Neural cell (in vitro differentiated cells): ENCODE measurements around the gene PHACTR1. TPM values are rescaled to one million over a fixed set of nuclear protein-coding genes. Genes with fewer than 3 reads are reported as not detected.

ENCODE experiments used
- H2AFZ ChIP-seq: fragments of 200-600, 300-800 bp; sonication (generic), shearing (Covaris generic); 2 replicates; pipeline ENCODE4 v1.6.0; 2014; ENCODE audit warnings: low read depth, mild to moderate bottlenecking, antibody characterized with exemption, low read length, moderate library complexity
- H3F3A ChIP-seq: fragments of 200-600 bp; shearing (Covaris generic); 2 replicates; pipeline ENCODE4 v1.6.1; 2016; ENCODE audit warnings: mild to moderate bottlenecking, moderate library complexity, mixed read lengths, antibody characterized with exemption, low read length; ENCODE audit not compliant: insufficient read depth, poor library complexity, severe bottlenecking
- H3K27ac ChIP-seq: fragments of 200-600, 300-800 bp; sonication (generic), shearing (Covaris generic); 2 replicates; pipeline ENCODE4 v1.5.1; 2014; ENCODE audit warnings: mild to moderate bottlenecking, low read length, moderate library complexity
- H3K27me3 ChIP-seq: fragments of 300-800, 200-600 bp; sonication (generic), shearing (Covaris generic); 2 replicates; pipeline ENCODE4 v1.6.0; 2014; ENCODE audit warnings: mild to moderate bottlenecking, low read depth, low read length, moderate library complexity; ENCODE audit not compliant: insufficient read depth
- H3K36me3 ChIP-seq: fragments of 300-800, 200-600 bp; sonication (generic), shearing (Covaris generic); 2 replicates; pipeline ENCODE4 v1.5.1; 2014; ENCODE audit warnings: mild to moderate bottlenecking, antibody characterized with exemption, low read length, moderate library complexity; ENCODE audit not compliant: insufficient read depth
- H3K4me2 ChIP-seq: fragments of 300-800, 200-600 bp; sonication (generic), shearing (Covaris generic); 2 replicates; pipeline ENCODE4 v1.6.0; 2014; ENCODE audit warnings: mild to moderate bottlenecking, low read length
- H3K4me3 ChIP-seq: fragments of 300-800, 200-600 bp; sonication (generic), shearing (Covaris generic); 2 replicates; pipeline ENCODE4 v1.5.1; 2014; ENCODE audit warnings: mild to moderate bottlenecking, low read length, moderate library complexity
- H3K79me2 ChIP-seq: fragments of 200-600 bp; shearing (Covaris generic); replicated peaks from 2 replicates; pipeline ENCODE4 v1.6.0; 2014; ENCODE audit warnings: mild to moderate bottlenecking, low read length, moderate library complexity; ENCODE audit not compliant: insufficient read depth
- H3K9ac ChIP-seq: fragments of 300-800, 200-600 bp; sonication (generic), shearing (Covaris generic); 2 replicates; pipeline ENCODE4 v1.6.1; 2016; ENCODE audit warnings: mild to moderate bottlenecking, low read length, mixed read lengths
- H3K9me2 ChIP-seq: fragments of 200-600 bp; shearing (Covaris generic); 2 replicates; pipeline ENCODE4 v1.6.1; 2016; ENCODE audit warnings: mild to moderate bottlenecking, low read length, mixed read lengths; ENCODE audit not compliant: insufficient read depth
- H3K9me3 ChIP-seq: fragments of 200-600, 300-800 bp; sonication (generic), shearing (Covaris generic); 2 replicates; pipeline ENCODE4 v1.6.1; 2016; ENCODE audit warnings: mild to moderate bottlenecking, mixed run types, low read length, moderate library complexity, mixed read lengths
- H4K20me1 ChIP-seq: fragments of 200-600 bp; shearing (Covaris generic); 2 replicates; pipeline ENCODE4 v1.6.1; 2016; ENCODE audit warnings: mild to moderate bottlenecking, mixed run types; ENCODE audit not compliant: insufficient read depth
- EP300 ChIP-seq: fragments of 450-650 bp; conservative IDR thresholded peaks from 2 replicates; pipeline ENCODE4 v1.6.1; 2014; ENCODE audit warnings: antibody characterized with exemption, mild to moderate bottlenecking, moderate library complexity; ENCODE audit not compliant: poor library complexity, severe bottlenecking
- EZH2 ChIP-seq: fragments of 200-600, 300-800 bp; shearing (Covaris generic), sonication (generic); IDR thresholded peaks from 2 replicates; pipeline ENCODE4 v1.6.1; 2014; ENCODE audit warnings: antibody characterized with exemption, low read length, borderline replicate concordance, mild to moderate bottlenecking; ENCODE audit not compliant: insufficient read depth, poor library complexity, severe bottlenecking
- MXI1 ChIP-seq: fragments of 450-650 bp; conservative IDR thresholded peaks from 2 replicates; pipeline ENCODE4 v1.6.1; 2014; ENCODE audit warnings: antibody characterized with exemption, mild to moderate bottlenecking; ENCODE audit not compliant: poor library complexity, severe bottlenecking
- POLR2AphosphoS5 ChIP-seq: IDR thresholded peaks from 2 replicates; pipeline ENCODE4 v1.6.1; 2012
- RAD21 ChIP-seq: fragments of 450-650 bp; conservative IDR thresholded peaks from 2 replicates; pipeline ENCODE4 v1.6.1; 2014; ENCODE audit warnings: antibody characterized with exemption, mild to moderate bottlenecking, moderate library complexity
- SMC3 ChIP-seq: fragments of 450-650 bp; conservative IDR thresholded peaks from 2 replicates; pipeline ENCODE4 v1.6.1; 2014; ENCODE audit warnings: antibody characterized with exemption, mild to moderate bottlenecking, moderate library complexity; ENCODE audit not compliant: poor library complexity
- TAF1 ChIP-seq: IDR thresholded peaks from 2 replicates; pipeline ENCODE4 v1.6.1; 2012; ENCODE audit warnings: low read depth
- polyA plus RNA-seq: library from polyadenylated mRNA; depleted of rRNA; stranded (reverse); fragments of >200 nt; gene quantifications from 2 replicates; pipeline ENCODE4 v1.2.3, GENCODE V29; 2014
- TF ChIP-seq, protein P1 (sequence below): IDR thresholded peaks from 2 replicates; pipeline ENCODE4 v1.6.1; 2012; ENCODE audit warnings: borderline replicate concordance
- TF ChIP-seq, protein P2 (sequence below): fragments of 450-650 bp; IDR thresholded peaks from 2 replicates; pipeline ENCODE4 v1.5.1; 2014; ENCODE audit warnings: antibody characterized with exemption, mild to moderate bottlenecking, moderate library complexity; ENCODE audit not compliant: poor library complexity, severe bottlenecking

Gene PHACTR1
- polyA plus RNA-seq, 1 donor from 2014 or later, result 7.8 TPM

DNA sequence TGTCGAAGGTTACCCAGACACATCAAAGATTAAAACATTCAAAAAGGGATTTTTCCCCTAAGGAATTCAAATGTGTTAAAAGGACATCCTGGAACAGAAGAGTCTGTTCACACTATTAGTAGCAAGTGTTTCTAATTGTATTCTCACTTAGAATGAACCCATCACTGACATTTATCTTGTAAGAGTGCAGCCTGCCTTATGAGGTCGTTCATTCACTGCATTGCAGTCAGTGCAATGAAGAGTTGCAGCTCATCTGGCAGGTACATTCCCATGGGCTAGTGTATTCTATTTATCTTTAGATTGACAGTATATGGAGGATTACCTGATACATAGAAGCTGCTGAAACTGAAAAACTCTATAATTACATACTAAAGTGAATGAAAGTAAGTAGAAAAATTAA lies 36.5 kb downstream of the PHACTR1 start:
- Histone ChIP-seq H2AFZ (no peak overlapping the region), H3K27me3 (peaks cover 8% of the 10 kb centered on the region), H3K4me2 (no peak overlapping the region), H3K9me2 (no peaks in the 10 kb centered on the region), H3K9me3 (no peaks in the 10 kb centered on the region), H3K27ac (peak overlapping the region; percentile 4), H3K36me3 (no peaks in the 10 kb centered on the region), H3K9ac (no peak overlapping the region), H4K20me1 (no peaks in the 10 kb centered on the region), H3K79me2 (peaks cover 13% of the 10 kb centered on the region), H3K4me3 (peak overlapping the region; percentile 6), H3F3A (no peaks in the 10 kb centered on the region)
- TF ChIP-seq RAD21, result no peak
- peak; percentile 63 for TF ChIP-seq POLR2AphosphoS5
- peak; percentile 80 for TF ChIP-seq EP300
- no peak for TF ChIP-seq EZH2
- TF ChIP-seq SMC3, result peak; percentile 16
- no peak for TF ChIP-seq MXI1

DNA sequence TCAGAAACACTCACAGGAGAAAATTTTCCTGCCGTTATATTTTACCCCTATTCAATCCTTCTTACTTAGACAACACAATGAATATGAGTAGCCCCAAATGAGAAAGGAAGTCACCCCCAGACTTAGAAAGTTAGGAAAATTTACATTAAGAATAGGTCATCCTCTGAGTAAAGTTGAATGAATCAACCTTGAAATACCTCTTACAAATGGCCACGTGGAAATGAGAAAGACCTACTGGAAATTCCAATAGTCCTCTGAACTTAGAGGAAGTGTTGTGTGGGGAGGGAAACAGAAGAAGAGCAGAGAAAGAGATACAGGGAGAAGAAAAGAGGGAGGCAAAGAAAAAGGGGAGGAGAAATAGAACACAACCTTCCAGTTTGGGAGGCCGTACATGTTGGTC lies 43.7 kb downstream of the PHACTR1 start:
- Histone ChIP-seq H3K79me2 (peaks cover 4% of the 10 kb centered on the region), H3K4me3 (no peak overlapping the region), H3K9me3 (no peaks in the 10 kb centered on the region), H3K4me2 (no peak overlapping the region), H2AFZ (no peak overlapping the region), H3F3A (no peaks in the 10 kb centered on the region), H3K27ac (no peak overlapping the region), H3K36me3 (no peaks in the 10 kb centered on the region), H3K9me2 (no peaks in the 10 kb centered on the region), H4K20me1 (no peaks in the 10 kb centered on the region), H3K27me3 (no peaks in the 10 kb centered on the region), H3K9ac (no peak overlapping the region)
- TF ChIP-seq TAF1, result no peak
- no peak for TF ChIP-seq POLR2AphosphoS5
- no peak for TF ChIP-seq SMC3
- no peak for TF ChIP-seq RAD21
- no peak for TF ChIP-seq EP300
- no peak for TF ChIP-seq MXI1
- TF ChIP-seq, protein P1, sequence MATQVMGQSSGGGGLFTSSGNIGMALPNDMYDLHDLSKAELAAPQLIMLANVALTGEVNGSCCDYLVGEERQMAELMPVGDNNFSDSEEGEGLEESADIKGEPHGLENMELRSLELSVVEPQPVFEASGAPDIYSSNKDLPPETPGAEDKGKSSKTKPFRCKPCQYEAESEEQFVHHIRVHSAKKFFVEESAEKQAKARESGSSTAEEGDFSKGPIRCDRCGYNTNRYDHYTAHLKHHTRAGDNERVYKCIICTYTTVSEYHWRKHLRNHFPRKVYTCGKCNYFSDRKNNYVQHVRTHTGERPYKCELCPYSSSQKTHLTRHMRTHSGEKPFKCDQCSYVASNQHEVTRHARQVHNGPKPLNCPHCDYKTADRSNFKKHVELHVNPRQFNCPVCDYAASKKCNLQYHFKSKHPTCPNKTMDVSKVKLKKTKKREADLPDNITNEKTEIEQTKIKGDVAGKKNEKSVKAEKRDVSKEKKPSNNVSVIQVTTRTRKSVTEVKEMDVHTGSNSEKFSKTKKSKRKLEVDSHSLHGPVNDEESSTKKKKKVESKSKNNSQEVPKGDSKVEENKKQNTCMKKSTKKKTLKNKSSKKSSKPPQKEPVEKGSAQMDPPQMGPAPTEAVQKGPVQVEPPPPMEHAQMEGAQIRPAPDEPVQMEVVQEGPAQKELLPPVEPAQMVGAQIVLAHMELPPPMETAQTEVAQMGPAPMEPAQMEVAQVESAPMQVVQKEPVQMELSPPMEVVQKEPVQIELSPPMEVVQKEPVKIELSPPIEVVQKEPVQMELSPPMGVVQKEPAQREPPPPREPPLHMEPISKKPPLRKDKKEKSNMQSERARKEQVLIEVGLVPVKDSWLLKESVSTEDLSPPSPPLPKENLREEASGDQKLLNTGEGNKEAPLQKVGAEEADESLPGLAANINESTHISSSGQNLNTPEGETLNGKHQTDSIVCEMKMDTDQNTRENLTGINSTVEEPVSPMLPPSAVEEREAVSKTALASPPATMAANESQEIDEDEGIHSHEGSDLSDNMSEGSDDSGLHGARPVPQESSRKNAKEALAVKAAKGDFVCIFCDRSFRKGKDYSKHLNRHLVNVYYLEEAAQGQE, result no peak
- TF ChIP-seq, protein P2, sequence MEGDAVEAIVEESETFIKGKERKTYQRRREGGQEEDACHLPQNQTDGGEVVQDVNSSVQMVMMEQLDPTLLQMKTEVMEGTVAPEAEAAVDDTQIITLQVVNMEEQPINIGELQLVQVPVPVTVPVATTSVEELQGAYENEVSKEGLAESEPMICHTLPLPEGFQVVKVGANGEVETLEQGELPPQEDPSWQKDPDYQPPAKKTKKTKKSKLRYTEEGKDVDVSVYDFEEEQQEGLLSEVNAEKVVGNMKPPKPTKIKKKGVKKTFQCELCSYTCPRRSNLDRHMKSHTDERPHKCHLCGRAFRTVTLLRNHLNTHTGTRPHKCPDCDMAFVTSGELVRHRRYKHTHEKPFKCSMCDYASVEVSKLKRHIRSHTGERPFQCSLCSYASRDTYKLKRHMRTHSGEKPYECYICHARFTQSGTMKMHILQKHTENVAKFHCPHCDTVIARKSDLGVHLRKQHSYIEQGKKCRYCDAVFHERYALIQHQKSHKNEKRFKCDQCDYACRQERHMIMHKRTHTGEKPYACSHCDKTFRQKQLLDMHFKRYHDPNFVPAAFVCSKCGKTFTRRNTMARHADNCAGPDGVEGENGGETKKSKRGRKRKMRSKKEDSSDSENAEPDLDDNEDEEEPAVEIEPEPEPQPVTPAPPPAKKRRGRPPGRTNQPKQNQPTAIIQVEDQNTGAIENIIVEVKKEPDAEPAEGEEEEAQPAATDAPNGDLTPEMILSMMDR, result no peak
- no peak for TF ChIP-seq EZH2
